ENCODE measurements around the gene MICAL1. TPM values are rescaled to one million over a fixed set of nuclear protein-coding genes. Genes with fewer than 3 reads are reported as not detected.

Gene MICAL1
- total and polyA plus RNA-seq, 2 of the 8 experiments (the other 6 are each of a cell fraction or from before 2014, with no cell fraction given) = 42.5 to 55.4 TPM

DNA sequence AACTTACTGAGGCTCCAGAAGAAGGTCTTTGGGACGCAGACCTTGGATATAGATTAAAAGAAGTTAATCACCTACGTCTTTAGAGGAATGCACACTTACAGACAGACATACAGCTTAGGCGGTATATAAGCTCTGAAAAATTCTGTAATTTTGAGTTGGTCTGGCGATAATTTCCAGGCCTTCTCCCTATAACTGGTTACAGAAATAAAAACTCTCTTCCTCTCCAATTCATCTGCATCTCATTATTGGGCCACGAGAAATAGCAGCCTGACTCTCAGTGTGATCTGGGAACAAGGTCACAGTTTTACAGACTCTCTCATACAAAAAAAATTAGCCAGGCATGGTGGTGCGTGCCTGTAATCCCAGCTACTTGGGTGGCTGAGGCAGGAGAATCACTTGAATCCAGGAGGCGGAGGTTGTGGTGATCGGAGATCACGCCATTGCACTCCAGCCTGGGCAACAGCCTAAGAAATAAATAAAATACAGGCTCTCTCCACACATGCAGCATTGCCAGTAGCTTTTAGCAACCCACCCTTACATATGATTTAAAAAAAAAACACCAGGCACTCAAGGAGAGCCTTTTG, 22.7 kb upstream of the MICAL1 start:
- H3K9ac ChIP-seq (replicated peaks in 1 of 4; ENCODE audit: extremely low read depth in 1 of 4, low read depth in 3 of 4, low read length in 3 of 4) = no peak overlapping the region; a peak in 1 of 7 replicates
- H4K5ac ChIP-seq (ENCODE audit: insufficient read length, low read depth, low read length) = no peak overlapping the region
- 87% methylated on average over 9 of the region's 9 CpGs; no CpG with 5 or more reads in 1 of the 2 experiments for whole genome bisulfite sequencing, 2 experiments (ENCODE audit: extremely low coverage in 1 of 2, insufficient coverage in 1 of 2, insufficient read length in 1 of 2, insufficient replicate concordance in 2 of 2, low coverage in 1 of 2, low lambda C conversion rate in 2 of 2, missing lambda C conversion rate in 1 of 2)
- POLR2A ChIA-PET (ENCODE audit: partially characterized antibody) = interaction anchor here (0.6 to 1.6 kb wide), 3 partner anchors 12 to 139 kb away, joined by 3 to 7 read pairs (median 3); no protein-coding TSS in a partner anchor
- peaks cover 20 to 74% of the 10 kb centered on the region in 2 experiments for H3K79me2 ChIP-seq (ENCODE audit: control insufficient read depth in 1 of 2, insufficient read depth in 2 of 2, low read length in 2 of 2)
- no peak overlapping the region for H3K4ac ChIP-seq (replicated peaks; ENCODE audit: insufficient read length, low read depth, low read length)
- no peaks in the 10 kb centered on the region for H3K9me3 ChIP-seq (ENCODE audit: insufficient read depth in 2 of 2, low read depth in 1 of 2, low read length in 1 of 2)
- no peak overlapping the region for H3K56ac ChIP-seq (replicated peaks; ENCODE audit: insufficient read length, low read depth, low read length)
- no peak overlapping the region for H2BK15ac ChIP-seq (ENCODE audit: low read length)
- H3K4me2 ChIP-seq (ENCODE audit: insufficient read depth in 1 of 2, low read depth in 2 of 2, low read length in 2 of 2) = peak overlapping the region; percentile 49 to 72
- no peak overlapping the region for H2BK12ac ChIP-seq (ENCODE audit: low read depth, low read length)
- H3K4me1 ChIP-seq (replicated peaks in 1 of 4; ENCODE audit: control insufficient read depth in 3 of 4, insufficient read depth in 4 of 4, low read length in 3 of 4) = peaks cover 2 to 15% (median 3%) of the 10 kb centered on the region in 4 experiments; a peak in 4 of 7 replicates
- peaks cover 9% of the 10 kb centered on the region for H3K79me1 ChIP-seq (ENCODE audit: low read depth, low read length)
- H2BK20ac ChIP-seq (ENCODE audit: low read length) = no peak overlapping the region
- 0 out of 2 replicates have a peak, but pooled peaks cover 5% of the 10 kb centered on the region for H3K23me2 ChIP-seq (ENCODE audit: low read depth, low read length)
- H2AFZ ChIP-seq (ENCODE audit: low read length) = no peak overlapping the region
- CTCF ChIA-PET (ENCODE audit: partially characterized antibody) = interaction anchor here (0.7 to 1.7 kb wide), 3 partner anchors 9 to 290 kb away, joined by 3 to 5 read pairs (median 4); no protein-coding TSS in a partner anchor
- no peak overlapping the region for H3K27ac ChIP-seq (ENCODE audit: low read depth, low read length)
- FAIRE-seq = no peak
- DNase-seq (ENCODE audit: low read depth in 1 of 2, low spot score in 2 of 2) = no peak
- no peaks in the 10 kb centered on the region for H3K27me3 ChIP-seq (replicated peaks in 1 of 4; ENCODE audit: control insufficient read depth in 3 of 4, extremely low read depth in 1 of 4, insufficient read depth in 3 of 4, low read length in 3 of 4)
- H2AK5ac ChIP-seq (ENCODE audit: low read depth, low read length) = no peak overlapping the region
- TF ChIP-seq, protein P1, sequence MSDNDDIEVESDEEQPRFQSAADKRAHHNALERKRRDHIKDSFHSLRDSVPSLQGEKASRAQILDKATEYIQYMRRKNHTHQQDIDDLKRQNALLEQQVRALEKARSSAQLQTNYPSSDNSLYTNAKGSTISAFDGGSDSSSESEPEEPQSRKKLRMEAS (IDR thresholded peaks at IDR 0.05) = no peak
- TF ChIP-seq TBP (IDR thresholded peaks at IDR 0.05; ENCODE audit: low read depth, low read length) (no peak), HDAC6 (IDR thresholded peaks at IDR 0.05; ENCODE audit: low read depth, low read length) (no peak), BCL11A (IDR thresholded peaks at IDR 0.05; ENCODE audit: low read depth in 2 of 2, low read length in 2 of 2) (no peak), EZH2 (IDR thresholded peaks at IDR 0.05; ENCODE audit: low read depth, low read length, severe bottlenecking) (no peak), KDM1A (IDR thresholded peaks at IDR 0.05; ENCODE audit: borderline replicate concordance, low read length) (no peak), MAFK (IDR thresholded peaks at IDR 0.05; ENCODE audit: low read depth, low read length) (no peak)
- TF ChIP-seq, protein P2, sequence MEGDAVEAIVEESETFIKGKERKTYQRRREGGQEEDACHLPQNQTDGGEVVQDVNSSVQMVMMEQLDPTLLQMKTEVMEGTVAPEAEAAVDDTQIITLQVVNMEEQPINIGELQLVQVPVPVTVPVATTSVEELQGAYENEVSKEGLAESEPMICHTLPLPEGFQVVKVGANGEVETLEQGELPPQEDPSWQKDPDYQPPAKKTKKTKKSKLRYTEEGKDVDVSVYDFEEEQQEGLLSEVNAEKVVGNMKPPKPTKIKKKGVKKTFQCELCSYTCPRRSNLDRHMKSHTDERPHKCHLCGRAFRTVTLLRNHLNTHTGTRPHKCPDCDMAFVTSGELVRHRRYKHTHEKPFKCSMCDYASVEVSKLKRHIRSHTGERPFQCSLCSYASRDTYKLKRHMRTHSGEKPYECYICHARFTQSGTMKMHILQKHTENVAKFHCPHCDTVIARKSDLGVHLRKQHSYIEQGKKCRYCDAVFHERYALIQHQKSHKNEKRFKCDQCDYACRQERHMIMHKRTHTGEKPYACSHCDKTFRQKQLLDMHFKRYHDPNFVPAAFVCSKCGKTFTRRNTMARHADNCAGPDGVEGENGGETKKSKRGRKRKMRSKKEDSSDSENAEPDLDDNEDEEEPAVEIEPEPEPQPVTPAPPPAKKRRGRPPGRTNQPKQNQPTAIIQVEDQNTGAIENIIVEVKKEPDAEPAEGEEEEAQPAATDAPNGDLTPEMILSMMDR (IDR thresholded peaks at IDR 0.05; ENCODE audit: control extremely low read depth in 1 of 3, insufficient read depth in 1 of 3, low read depth in 1 of 3, low read length in 3 of 3) = no peak
- TF ChIP-seq, protein P3, sequence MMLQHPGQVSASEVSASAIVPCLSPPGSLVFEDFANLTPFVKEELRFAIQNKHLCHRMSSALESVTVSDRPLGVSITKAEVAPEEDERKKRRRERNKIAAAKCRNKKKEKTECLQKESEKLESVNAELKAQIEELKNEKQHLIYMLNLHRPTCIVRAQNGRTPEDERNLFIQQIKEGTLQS (IDR thresholded peaks at IDR 0.05; ENCODE audit: insufficient read depth, low read depth, low read length) = no peak
- H4K8ac ChIP-seq (ENCODE audit: extremely low read depth, insufficient read depth, low read length) = no peak overlapping the region
- H3K18ac ChIP-seq (ENCODE audit: extremely low read depth, low read length) = no peak overlapping the region
- no peak overlapping the region for H4K91ac ChIP-seq (replicated peaks; ENCODE audit: insufficient read length, low read length)
- no peak overlapping the region for H3K23ac ChIP-seq (ENCODE audit: insufficient read length)
- peaks cover 4 to 16% of the 10 kb centered on the region in 2 experiments for H4K20me1 ChIP-seq (replicated peaks in 1 of 2; ENCODE audit: control insufficient read depth in 1 of 2, insufficient read depth in 2 of 2, low read length in 2 of 2)
- no peak overlapping the region for H2BK120ac ChIP-seq (replicated peaks; ENCODE audit: low read depth, low read length)
- peak overlapping the region in 2 of 4 experiments; percentile 6 to 48; a peak in 5 of 8 replicates for H3K4me3 ChIP-seq (ENCODE audit: extremely low read depth in 1 of 4, insufficient read depth in 2 of 4, low read depth in 3 of 4, low read length in 4 of 4)
- no peak overlapping the region for H2BK5ac ChIP-seq (ENCODE audit: low read depth, low read length)
- peaks cover 9 to 70% (median 47%) of the 10 kb centered on the region in 4 experiments for H3K36me3 ChIP-seq (ENCODE audit: control insufficient read depth in 2 of 4, insufficient read depth in 4 of 4, low read length in 3 of 4)
- no peak overlapping the region for H3K14ac ChIP-seq (ENCODE audit: insufficient read length)

Measured in H1 (cell line).